Liver (tissue), 9 donors: ENCODE results near the gene HORMAD2. TPM values are rescaled to one million over a fixed set of nuclear protein-coding genes. Genes with fewer than 3 reads are reported as not detected.

Experiments
- DNase-seq: peaks from one replicate; pipeline ENCODE4 v3.0.0-alpha.2; 2017; ENCODE audit warnings: low spot score
- H3K27ac ChIP-seq, 2 donors: one replicate each; pipeline ENCODE4 v1.7.0; 2013; ENCODE audit warnings: inconsistent platforms in 2 of 2, low read length in 2 of 2, control low read depth in 1 of 2, low read depth in 1 of 2, mild to moderate bottlenecking in 1 of 2
- H3K27me3 ChIP-seq, 4 donors: one replicate each; pipeline versions ENCODE4 v1.6.1 to v1.7.0; 2013; ENCODE audit warnings: low read length in 3 of 4, inconsistent platforms in 1 of 4, mild to moderate bottlenecking in 1 of 4, moderate library complexity in 1 of 4; ENCODE audit not compliant: control insufficient read depth in 4 of 4, insufficient read depth in 4 of 4
- H3K36me3 ChIP-seq, 4 donors: one replicate each; pipeline versions ENCODE4 v1.6.1 to v1.7.0; 2013; ENCODE audit warnings: low read length in 3 of 4, mild to moderate bottlenecking in 3 of 4, low read depth in 1 of 4, moderate library complexity in 1 of 4; ENCODE audit not compliant: control insufficient read depth in 4 of 4, insufficient read depth in 3 of 4
- H3K4me1 ChIP-seq, 4 donors: one replicate each; pipeline versions ENCODE4 v1.6.1 to v1.7.0; 2013; ENCODE audit warnings: low read length in 3 of 4, mild to moderate bottlenecking in 3 of 4, moderate library complexity in 1 of 4; ENCODE audit not compliant: control insufficient read depth in 4 of 4, insufficient read depth in 4 of 4
- H3K4me3 ChIP-seq, 3 donors: one replicate each; pipeline versions ENCODE4 v1.6.1 to v1.7.0; 2013; ENCODE audit warnings: low read length in 3 of 3, control low read depth in 1 of 3, low read depth in 1 of 3, mild to moderate bottlenecking in 1 of 3
- H3K9ac ChIP-seq, 2 donors: one replicate each; pipeline ENCODE4 v1.7.0; 2013; ENCODE audit warnings: low read length in 2 of 2, mild to moderate bottlenecking in 2 of 2, moderate library complexity in 2 of 2, control low read depth in 1 of 2, low read depth in 1 of 2
- H3K9me3 ChIP-seq, 4 donors: one replicate each; pipeline versions ENCODE4 v1.6.1 to v1.7.0; 2013; ENCODE audit warnings: low read length in 3 of 4; ENCODE audit not compliant: control insufficient read depth in 4 of 4
- ATF3 ChIP-seq: IDR thresholded peaks from 2 replicates; pipeline ENCODE4 v1.6.1; 2016; ENCODE audit warnings: antibody characterized with exemption
- CTCF ChIP-seq: fragments of 150-350 bp; IDR thresholded peaks from 2 replicates; pipeline ENCODE4 v1.5.1; 2017; ENCODE audit warnings: improper control_type of control experiment, low read depth, low read length; ENCODE audit not compliant: missing input control
- EGR1 ChIP-seq, 2 donors: IDR thresholded peaks; 2 replicates each; pipeline ENCODE4 v1.6.1; 2016 to 2018; ENCODE audit warnings: antibody characterized with exemption in 2 of 2, low read depth in 2 of 2
- FOXA1 ChIP-seq: IDR thresholded peaks from 2 replicates; pipeline ENCODE4 v1.6.1; 2016; ENCODE audit warnings: antibody characterized with exemption
- FOXA2 ChIP-seq: IDR thresholded peaks from 2 replicates; pipeline ENCODE4 v1.6.1; 2016; ENCODE audit warnings: antibody characterized with exemption
- GABPA ChIP-seq, 2 donors: IDR thresholded peaks in 1 of 2; conservative IDR thresholded peaks in 1 of 2; 2 replicates each; pipeline ENCODE4 v1.6.1; 2016; ENCODE audit warnings: antibody characterized with exemption in 2 of 2, mild to moderate bottlenecking in 1 of 2, moderate library complexity in 1 of 2
- HNF4A ChIP-seq, 2 donors: conservative IDR thresholded peaks; 2 replicates each; pipeline ENCODE4 v1.6.1; 2016; ENCODE audit warnings: antibody characterized with exemption in 2 of 2, mild to moderate bottlenecking in 2 of 2
- HNF4G ChIP-seq: IDR thresholded peaks from 2 replicates; pipeline ENCODE4 v1.6.1; 2016; ENCODE audit warnings: antibody characterized with exemption
- JUND ChIP-seq, 2 donors: IDR thresholded peaks; 2 replicates each; pipeline ENCODE4 v1.6.1; 2016; ENCODE audit warnings: antibody characterized with exemption in 2 of 2
- MAX ChIP-seq: IDR thresholded peaks from 2 replicates; pipeline ENCODE4 v1.6.1; 2016; ENCODE audit warnings: antibody characterized with exemption
- NR2F2 ChIP-seq: IDR thresholded peaks from 2 replicates; pipeline ENCODE4 v1.6.1; 2016; ENCODE audit warnings: antibody characterized with exemption
- RAD21 ChIP-seq, 2 donors: IDR thresholded peaks; 2 replicates each; pipeline ENCODE4 v1.6.1; 2016; ENCODE audit warnings: antibody characterized with exemption in 2 of 2, mild to moderate bottlenecking in 2 of 2
- REST ChIP-seq: IDR thresholded peaks from 2 replicates; pipeline ENCODE4 v1.6.1; 2016; ENCODE audit warnings: antibody characterized with exemption, mild to moderate bottlenecking
- RXRA ChIP-seq, 2 donors: IDR thresholded peaks; 2 replicates each; pipeline ENCODE4 v1.6.1; 2017 to 2018; ENCODE audit warnings: antibody characterized with exemption in 2 of 2, mild to moderate bottlenecking in 1 of 2
- SP1 ChIP-seq: IDR thresholded peaks from 2 replicates; pipeline ENCODE4 v1.6.1; 2018; ENCODE audit warnings: antibody characterized with exemption, mild to moderate bottlenecking
- TAF1 ChIP-seq: conservative IDR thresholded peaks from 2 replicates; pipeline ENCODE4 v1.6.1; 2016; ENCODE audit warnings: antibody characterized with exemption, mild to moderate bottlenecking
- YY1 ChIP-seq: IDR thresholded peaks from 2 replicates; pipeline ENCODE4 v1.6.1; 2016; ENCODE audit warnings: antibody characterized with exemption, mild to moderate bottlenecking
- ZBTB33 ChIP-seq: IDR thresholded peaks from 2 replicates; pipeline ENCODE4 v1.6.1; 2016; ENCODE audit warnings: antibody characterized with exemption
- WGBS: extraction: QIAGEN DNeasy Blood & Tissue Kit; methylation state at CpG from one replicate; pipeline ENCODE4 v1.1.7; 2013; 5-methylcytosine and 5-hydroxymethylcytosine counted together
- polyA plus RNA-seq, 2 donors: library from polyadenylated mRNA; stranded (reverse) in 1 of 2; unstranded in 1 of 2; fragments of 200-250 nt in 1 of 2; fragments of >200 nt in 1 of 2; fragmentation: Nextera tagmentation in 1 of 2; extraction: Ambion mirVana in 1 of 2; gene quantifications; one replicate each; pipeline versions ENCODE4 v1.2.1 to v1.2.3, GENCODE V29; 2013 to 2015
- total RNA-seq, 2 donors: library from RNA; depleted of rRNA; stranded (reverse); fragments of >200 nt; gene quantifications; one replicate each; pipeline ENCODE4 v1.2.3, GENCODE V29; 2014
- donor health status: healthy.
- donor health status: healthy.
- donor health status: healthy.
- donor health status: healthy.
- donor health status: healthy.

HORMAD2 gene
- total and polyA plus RNA-seq, 4 donors, result 0.44 to 2.8 (median 0.47) TPM; not detected in 1

GRCh38 chr22:30104501-30105156 is 24.4 kb downstream of the HORMAD2 start:
- TF ChIP-seq REST, result no peak
- TF ChIP-seq HNF4G, result no peak
- no peak for TF ChIP-seq FOXA2
- no peak for TF ChIP-seq HNF4A (conservative IDR thresholded peaks at IDR 0.05)
- no peak for TF ChIP-seq RXRA (IDR thresholded peaks at IDR 0.05)
- TF ChIP-seq GABPA (IDR thresholded peaks at IDR 0.05 in 1 of 2, conservative IDR thresholded peaks at IDR 0.05 in 1 of 2), result no peak
- no peak for TF ChIP-seq SP1
- no peak for TF ChIP-seq JUND (IDR thresholded peaks at IDR 0.05)
- TF ChIP-seq FOXA1, result no peak
- no peak for TF ChIP-seq CTCF
- no peak for TF ChIP-seq MAX
- no peak for TF ChIP-seq NR2F2
- no peak for TF ChIP-seq YY1
- no peak for TF ChIP-seq ZBTB33
- no peak for TF ChIP-seq TAF1
- no peak for TF ChIP-seq EGR1 (IDR thresholded peaks at IDR 0.05; ENCODE audit: low read depth in 2 of 2)
- TF ChIP-seq RAD21 (IDR thresholded peaks at IDR 0.05), result no peak
- TF ChIP-seq ATF3, result no peak
- H3K9me3 ChIP-seq, result no peaks in the 10 kb centered on the region
- WGBS, result 82% methylated on average over 3 of the region's 3 CpGs
- no peak overlapping the region for H3K9ac ChIP-seq
- DNase-seq, result no peak
- no peaks in the 10 kb centered on the region for H3K27me3 ChIP-seq
- H3K4me3 ChIP-seq, result no peak overlapping the region
- no peaks in the 10 kb centered on the region for H3K4me1 ChIP-seq
- H3K36me3 ChIP-seq, result no peaks in the 10 kb centered on the region
- no peak overlapping the region for H3K27ac ChIP-seq
